ENCODE results near the gene TSPEAR.
"Not testable (repeated sequence)": the region's sequence is repeated elsewhere in the genome, so short reads cannot be mapped to it uniquely, and the experiment has no call there.

TSPEAR gene

GRCh38 chr21:44552136-44552535 lies 159.2 kb downstream of the TSPEAR start:
- no peak overlapping the region for H3K4me3 Mint-ChIP-seq
- TF ChIP-seq, protein P1, sequence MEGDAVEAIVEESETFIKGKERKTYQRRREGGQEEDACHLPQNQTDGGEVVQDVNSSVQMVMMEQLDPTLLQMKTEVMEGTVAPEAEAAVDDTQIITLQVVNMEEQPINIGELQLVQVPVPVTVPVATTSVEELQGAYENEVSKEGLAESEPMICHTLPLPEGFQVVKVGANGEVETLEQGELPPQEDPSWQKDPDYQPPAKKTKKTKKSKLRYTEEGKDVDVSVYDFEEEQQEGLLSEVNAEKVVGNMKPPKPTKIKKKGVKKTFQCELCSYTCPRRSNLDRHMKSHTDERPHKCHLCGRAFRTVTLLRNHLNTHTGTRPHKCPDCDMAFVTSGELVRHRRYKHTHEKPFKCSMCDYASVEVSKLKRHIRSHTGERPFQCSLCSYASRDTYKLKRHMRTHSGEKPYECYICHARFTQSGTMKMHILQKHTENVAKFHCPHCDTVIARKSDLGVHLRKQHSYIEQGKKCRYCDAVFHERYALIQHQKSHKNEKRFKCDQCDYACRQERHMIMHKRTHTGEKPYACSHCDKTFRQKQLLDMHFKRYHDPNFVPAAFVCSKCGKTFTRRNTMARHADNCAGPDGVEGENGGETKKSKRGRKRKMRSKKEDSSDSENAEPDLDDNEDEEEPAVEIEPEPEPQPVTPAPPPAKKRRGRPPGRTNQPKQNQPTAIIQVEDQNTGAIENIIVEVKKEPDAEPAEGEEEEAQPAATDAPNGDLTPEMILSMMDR (IDR thresholded peaks at IDR 0.05; ENCODE audit: unreplicated experiment in 3 of 3): no peak
- peaks cover 6% of the 10 kb centered on the region for H3K9me3 Mint-ChIP-seq
- H3K27me3 Mint-ChIP-seq (ENCODE audit: low read depth): peaks cover 24% of the 10 kb centered on the region
- peaks cover 36% of the 10 kb centered on the region for H3K4me1 Mint-ChIP-seq
- no peak overlapping the region for H3K27ac Mint-ChIP-seq
- H3K36me3 Mint-ChIP-seq (ENCODE audit: low read depth): peaks cover 4% of the 10 kb centered on the region

GRCh38 chr21:44551340-44551961 lies 159.9 kb downstream of the TSPEAR start, which contains the start of gene KRTAP10-2:
TSS of gene KRTAP10-2 (minus strand) at chr21:44551505. CDS start at chr21:44551458, 47 bp downstream.
- peaks cover 13% of the 10 kb centered on the region for H3K9me3 Mint-ChIP-seq
- H3K4me1 Mint-ChIP-seq: peaks cover 34% of the 10 kb centered on the region
- peak within 1 kb of the TSS in 1 of 3 experiments; percentile 66 for H3K27ac Mint-ChIP-seq
- TF ChIP-seq, protein P1 (IDR thresholded peaks at IDR 0.05; ENCODE audit: unreplicated experiment in 3 of 3): no peak
- peaks cover 10% of the 10 kb centered on the region for H3K36me3 Mint-ChIP-seq (ENCODE audit: low read depth)
- H3K4me3 Mint-ChIP-seq: no peak within 1 kb of the TSS
- peaks cover 24% of the 10 kb centered on the region for H3K27me3 Mint-ChIP-seq (ENCODE audit: low read depth)

GRCh38 chr21:44550807-44551206 lies 160.6 kb downstream of the TSPEAR start:
- TF ChIP-seq, protein P1 (IDR thresholded peaks at IDR 0.05; ENCODE audit: unreplicated experiment in 3 of 3): no peak
- H3K4me1 Mint-ChIP-seq: peaks cover 34% of the 10 kb centered on the region
- H3K9me3 Mint-ChIP-seq: peaks cover 13% of the 10 kb centered on the region
- H3K27ac Mint-ChIP-seq: peak overlapping the region in 1 of 3 experiments; percentile 66
- H3K36me3 Mint-ChIP-seq (ENCODE audit: low read depth): peaks cover 10% of the 10 kb centered on the region
- H3K4me3 Mint-ChIP-seq: no peak overlapping the region
- peaks cover 20% of the 10 kb centered on the region for H3K27me3 Mint-ChIP-seq (ENCODE audit: low read depth)

DNA sequence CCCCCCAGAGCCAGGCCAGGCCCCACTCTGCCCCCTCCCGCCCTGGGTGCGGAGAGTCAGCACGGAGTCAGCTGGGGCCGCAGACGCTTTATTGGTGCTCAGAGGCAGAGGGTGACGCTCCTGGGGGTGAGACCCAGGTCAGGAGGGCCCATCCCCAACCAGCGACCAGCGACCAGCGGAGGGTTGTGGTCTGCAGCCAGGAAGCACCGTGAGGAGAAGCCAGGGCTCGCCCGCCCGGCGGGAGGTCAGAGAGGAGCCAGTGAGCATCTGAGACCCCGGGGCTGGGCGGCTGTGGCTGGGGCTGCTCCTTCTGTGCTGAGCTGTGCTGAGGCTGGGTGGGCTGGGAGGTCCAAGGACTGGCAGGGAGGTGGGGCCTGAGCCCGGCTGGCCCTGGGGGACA lies 161.1 kb downstream of the TSPEAR start:
- not testable (repeated sequence) for H3K4me3 Mint-ChIP-seq, H3K27ac Mint-ChIP-seq
- Mint-ChIP-seq H3K27me3 (ENCODE audit: low read depth) (peaks cover 18% of the 10 kb centered on the region), H3K36me3 (ENCODE audit: low read depth) (peaks cover 10% of the 10 kb centered on the region), H3K9me3 (peaks cover 17% of the 10 kb centered on the region), H3K4me1 (peaks cover 34% of the 10 kb centered on the region)

DNA sequence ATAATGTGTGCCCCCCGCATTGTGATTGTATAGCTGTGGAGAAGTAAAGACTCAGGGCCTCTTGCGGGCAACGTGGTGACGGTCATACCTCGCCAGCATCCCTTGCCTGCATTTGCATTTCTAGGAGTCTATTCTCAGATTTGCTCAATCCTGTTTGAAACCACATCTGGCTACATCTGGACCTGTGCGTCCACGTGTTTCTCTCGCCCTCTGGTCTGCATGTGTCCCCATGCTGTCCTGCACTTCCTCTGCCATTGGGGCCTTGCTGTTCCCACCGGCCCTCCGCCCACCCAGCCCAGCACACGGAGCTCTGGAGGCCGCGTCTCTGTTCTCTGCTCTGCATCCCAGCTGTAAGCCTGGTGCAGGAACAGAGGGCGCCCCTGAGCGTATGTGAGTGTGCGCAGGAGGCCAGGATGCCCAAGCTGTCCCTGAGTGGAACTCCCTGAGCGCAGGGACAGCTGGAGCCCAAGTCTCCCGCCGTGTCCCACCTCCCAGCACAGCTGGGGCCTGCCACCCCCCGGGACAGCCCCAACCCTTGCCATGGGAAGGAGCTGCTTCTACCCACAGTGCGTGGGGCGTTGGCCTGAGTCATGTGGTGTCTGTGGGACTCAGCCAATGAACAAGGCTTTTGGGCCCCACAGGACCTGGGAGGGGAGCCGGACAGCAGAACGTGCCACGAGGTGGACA lies 161.7 kb downstream of the TSPEAR start:
- Mint-ChIP-seq H3K36me3 (ENCODE audit: low read depth) (peaks cover 10% of the 10 kb centered on the region), H3K4me1 (peaks cover 29% of the 10 kb centered on the region), H3K27me3 (ENCODE audit: low read depth) (peaks cover 18% of the 10 kb centered on the region), H3K4me3 (no peak overlapping the region), H3K27ac (peak overlapping the region; percentile 60 to 65 (median 60)), H3K9me3 (peaks cover 17% of the 10 kb centered on the region)
- TF ChIP-seq, protein P1 (IDR thresholded peaks at IDR 0.05; ENCODE audit: unreplicated experiment in 3 of 3): no peak

GRCh38 chr21:44548922-44549321 lies 162.4 kb downstream of the TSPEAR start:
- Mint-ChIP-seq H3K36me3 (ENCODE audit: low read depth) (peaks cover 10% of the 10 kb centered on the region), H3K27me3 (ENCODE audit: low read depth) (peaks cover 18% of the 10 kb centered on the region)

More at GRCh38 chr21:44548922-44549321, 162.4 kb downstream of the TSPEAR start:
- Mint-ChIP-seq H3K4me3 (no peak overlapping the region), H3K9me3 (peaks cover 17% of the 10 kb centered on the region), H3K4me1 (peaks cover 23% of the 10 kb centered on the region), H3K27ac (peak overlapping the region; percentile 60 to 65 (median 60))
- TF ChIP-seq, protein P1 (IDR thresholded peaks at IDR 0.05; ENCODE audit: unreplicated experiment in 3 of 3): no peak

Data from nephron (organoid).